Effector memory CD4-positive, alpha-beta T cell (primary cell): ENCODE data around the gene TIPRL.
"Not testable (repeated sequence)": the region's sequence is repeated elsewhere in the genome, so short reads cannot be mapped to it uniquely, and the experiment has no call there.

ENCODE experiments used
- DNase-seq, 3 donors: peaks; one replicate each; pipeline ENCODE4 v3.0.0-alpha.2; 2020
- H3K27ac ChIP-seq: 2 replicates; pipeline ENCODE4 v1.7.0; 2013; ENCODE audit warnings: mild to moderate bottlenecking, low read length, moderate library complexity; ENCODE audit not compliant: insufficient read depth, poor library complexity, severe bottlenecking
- H3K27me3 ChIP-seq: replicated peaks from 2 replicates; pipeline ENCODE4 v1.7.0; 2013; ENCODE audit warnings: mild to moderate bottlenecking, low read length; ENCODE audit not compliant: insufficient read depth, control insufficient read depth, poor library complexity, severe bottlenecking
- H3K36me3 ChIP-seq: 2 replicates; pipeline ENCODE4 v1.7.0; 2013; ENCODE audit warnings: mild to moderate bottlenecking, low read length, moderate library complexity; ENCODE audit not compliant: control insufficient read depth, insufficient read depth
- H3K4me1 ChIP-seq: 2 replicates; pipeline ENCODE4 v1.7.0; 2013; ENCODE audit warnings: low read length, mild to moderate bottlenecking; ENCODE audit not compliant: control insufficient read depth, insufficient read depth, poor library complexity, severe bottlenecking
- H3K4me3 ChIP-seq: 2 replicates; pipeline ENCODE4 v1.7.0; 2013; ENCODE audit warnings: low read length, low read depth, mild to moderate bottlenecking; ENCODE audit not compliant: insufficient read depth, poor library complexity, severe bottlenecking
- H3K9me3 ChIP-seq: 2 replicates; pipeline ENCODE4 v1.7.0; 2013; ENCODE audit warnings: mild to moderate bottlenecking, low read length, moderate library complexity; ENCODE audit not compliant: control insufficient read depth

The TIPRL gene

DNA sequence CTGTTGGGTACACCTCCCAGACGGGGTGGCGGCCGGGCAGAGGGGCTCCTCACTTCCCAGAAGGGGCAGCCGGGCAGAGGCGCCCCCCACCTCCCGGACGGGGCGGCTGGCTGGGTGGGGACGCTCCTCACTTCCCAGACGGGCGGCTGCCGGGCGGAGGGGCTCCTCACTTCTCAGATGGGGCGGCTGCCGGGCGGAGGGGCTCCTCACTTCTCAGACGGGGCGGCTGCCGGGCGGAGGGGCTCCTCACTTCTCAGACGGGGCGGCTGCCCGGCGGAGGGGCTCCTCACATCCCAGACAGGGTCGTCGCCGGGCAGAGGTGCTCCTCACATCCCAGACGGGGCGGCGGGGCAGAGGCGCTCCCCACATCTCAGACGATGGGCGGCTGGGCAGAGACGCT lies 28.9 kb downstream of the TIPRL start:
- H3K4me1 ChIP-seq, H3K27me3 ChIP-seq, H3K4me3 ChIP-seq, H3K27ac ChIP-seq, H3K36me3 ChIP-seq, H3K9me3 ChIP-seq, DNase-seq: not testable (repeated sequence)

DNA sequence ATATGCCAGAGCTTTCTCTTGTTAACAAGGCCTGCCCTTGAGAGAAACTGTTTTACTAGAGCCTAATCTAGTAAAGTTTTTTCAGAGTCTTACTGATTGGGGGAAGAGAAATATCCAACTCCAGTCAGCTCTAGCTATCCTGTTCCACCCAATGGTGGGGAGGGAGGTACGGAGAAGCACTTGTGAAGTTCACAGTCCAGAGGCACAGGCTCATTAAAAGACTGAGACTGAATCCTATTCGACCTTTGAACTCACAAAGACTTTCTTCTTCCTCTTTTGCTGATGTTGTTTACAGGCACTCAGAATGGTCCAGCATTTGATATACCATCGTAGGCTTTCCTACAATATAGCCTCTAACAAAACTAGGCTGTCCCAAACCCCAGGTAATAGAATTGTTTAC lies 31.6 kb downstream of the TIPRL start:
- no peak overlapping the region for H3K4me3 ChIP-seq
- DNase-seq = no peak

DNA sequence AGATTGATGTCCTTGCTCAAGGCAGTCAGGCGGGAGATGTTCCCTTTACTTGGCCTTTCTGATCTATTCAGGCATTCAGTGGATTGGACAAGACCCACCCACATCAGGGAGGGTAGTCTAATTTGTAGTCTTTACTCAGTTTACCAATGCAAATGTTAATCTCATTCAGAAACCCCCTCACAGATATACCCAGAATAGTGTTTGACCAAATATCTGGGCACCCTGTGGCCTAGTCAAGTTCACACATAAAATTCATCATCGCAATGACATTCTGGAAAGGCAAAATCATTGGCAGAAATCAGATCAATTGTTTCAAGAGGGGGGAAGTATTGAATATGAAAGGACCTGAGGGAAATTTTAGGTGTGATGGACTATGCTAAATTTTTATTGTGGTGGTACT lies 34.6 kb downstream of the TIPRL start:
- H3K36me3 ChIP-seq = no peaks in the 10 kb centered on the region
- H3K4me1 ChIP-seq = no peaks in the 10 kb centered on the region
- no peak overlapping the region for H3K4me3 ChIP-seq
- H3K9me3 ChIP-seq = peaks cover 4% of the 10 kb centered on the region
- H3K27ac ChIP-seq = no peak overlapping the region
- DNase-seq = no peak
- no peaks in the 10 kb centered on the region for H3K27me3 ChIP-seq

More for the DNA sequence above, 31.6 kb downstream of the TIPRL start:
- Histone ChIP-seq H3K27ac (no peak overlapping the region), H3K9me3 (peaks cover 4% of the 10 kb centered on the region), H3K4me1 (no peaks in the 10 kb centered on the region), H3K27me3 (no peaks in the 10 kb centered on the region), H3K36me3 (no peaks in the 10 kb centered on the region)

DNA sequence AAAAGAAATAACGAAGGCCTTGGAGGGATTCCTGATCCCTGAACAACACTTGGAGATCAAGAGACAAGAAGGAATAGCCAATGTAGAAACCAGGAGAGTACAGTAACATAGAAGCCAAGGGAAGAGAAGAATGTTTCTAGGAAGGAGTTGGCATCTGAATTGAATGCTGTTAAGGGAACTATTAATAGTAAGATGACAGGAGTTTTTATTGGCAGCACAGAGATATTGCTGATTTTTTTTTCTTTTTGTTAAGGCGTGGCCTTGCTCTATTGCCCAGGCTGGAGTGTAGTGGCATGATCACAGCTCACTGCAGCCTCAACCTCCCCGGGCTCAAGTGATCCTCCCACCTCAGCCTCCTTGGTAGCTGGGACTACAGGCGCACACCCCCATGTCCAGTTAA lies 37.4 kb downstream of the TIPRL start:
- peaks cover 2% of the 10 kb centered on the region for H3K9me3 ChIP-seq
- H3K4me3 ChIP-seq = no peak overlapping the region
- no peaks in the 10 kb centered on the region for H3K27me3 ChIP-seq
- no peaks in the 10 kb centered on the region for H3K4me1 ChIP-seq
- no peak for DNase-seq
- H3K36me3 ChIP-seq = no peaks in the 10 kb centered on the region
- H3K27ac ChIP-seq = no peak overlapping the region

DNA sequence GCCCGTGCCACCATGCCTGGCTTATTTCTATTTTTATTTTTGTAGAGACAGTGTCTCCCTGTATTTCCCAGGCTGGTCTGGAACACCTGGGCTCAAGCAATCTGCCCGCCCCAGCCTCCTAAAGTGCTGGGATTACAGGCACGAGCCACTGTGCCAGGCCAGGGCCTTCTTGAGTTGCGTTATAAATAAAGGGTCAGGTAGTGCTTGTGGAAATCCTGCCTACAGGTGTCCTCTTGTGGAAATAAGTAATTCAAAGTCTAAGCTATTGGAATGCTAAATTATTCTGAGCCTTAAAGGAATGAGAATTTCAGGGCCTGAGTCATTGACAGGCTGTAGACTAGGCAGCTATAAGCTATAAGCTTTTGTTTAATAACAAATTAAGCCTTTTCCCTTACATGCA lies 38.9 kb downstream of the TIPRL start:
- Histone ChIP-seq H3K36me3 (no peaks in the 10 kb centered on the region), H3K4me1 (no peaks in the 10 kb centered on the region)

DNA sequence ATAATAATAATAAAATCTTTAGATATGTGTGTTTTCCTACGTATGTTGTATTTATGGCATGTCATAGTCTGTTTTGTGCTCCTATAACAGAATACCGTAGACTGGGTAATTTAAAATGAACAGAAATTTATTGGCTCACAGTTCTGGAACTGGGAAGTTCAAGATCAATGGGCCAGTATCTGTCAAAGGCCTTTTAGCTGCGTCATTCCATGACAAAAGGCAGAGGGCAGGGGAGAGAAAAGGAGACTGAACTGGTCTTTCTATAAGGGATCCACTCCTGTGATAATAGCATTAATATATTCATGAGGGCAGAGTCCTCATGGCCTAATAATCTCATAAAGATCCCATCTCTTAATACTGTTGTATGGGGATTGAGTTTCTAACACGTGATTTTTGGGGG lies 39.9 kb downstream of the TIPRL start:
- H3K36me3 ChIP-seq = no peaks in the 10 kb centered on the region
- H3K27ac ChIP-seq = no peak overlapping the region
- H3K4me3 ChIP-seq = no peak overlapping the region
- no peak for DNase-seq
- no peaks in the 10 kb centered on the region for H3K27me3 ChIP-seq
- no peaks in the 10 kb centered on the region for H3K9me3 ChIP-seq
- no peaks in the 10 kb centered on the region for H3K4me1 ChIP-seq

More for the DNA sequence above, 38.9 kb downstream of the TIPRL start:
- no peak overlapping the region for H3K4me3 ChIP-seq
- no peaks in the 10 kb centered on the region for H3K27me3 ChIP-seq
- no peaks in the 10 kb centered on the region for H3K9me3 ChIP-seq
- H3K27ac ChIP-seq = no peak overlapping the region
- no peak for DNase-seq

DNA sequence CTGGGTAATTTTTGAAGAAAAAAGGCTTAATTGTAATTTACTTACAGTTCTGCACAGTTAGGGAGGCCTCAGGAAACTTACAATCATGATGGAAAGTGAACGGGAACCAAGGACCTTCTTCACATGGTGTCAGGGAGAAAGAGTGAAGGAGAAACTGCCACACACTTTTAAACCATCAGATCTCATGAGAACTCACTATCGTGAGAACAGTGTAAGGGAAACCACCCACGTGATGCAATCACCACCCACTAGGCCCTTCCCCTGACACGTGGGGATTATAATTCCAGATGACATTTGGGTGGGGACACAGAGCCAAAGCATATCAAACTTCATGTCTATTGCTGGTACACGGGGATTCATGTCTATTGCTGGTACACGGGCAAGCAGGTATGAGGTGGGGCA lies 41.7 kb downstream of the TIPRL start:
- Histone ChIP-seq H3K4me1 (no peaks in the 10 kb centered on the region), H3K27me3 (no peaks in the 10 kb centered on the region), H3K4me3 (no peak overlapping the region), H3K36me3 (no peaks in the 10 kb centered on the region), H3K9me3 (no peaks in the 10 kb centered on the region), H3K27ac (no peak overlapping the region)
- DNase-seq = no peak

DNA sequence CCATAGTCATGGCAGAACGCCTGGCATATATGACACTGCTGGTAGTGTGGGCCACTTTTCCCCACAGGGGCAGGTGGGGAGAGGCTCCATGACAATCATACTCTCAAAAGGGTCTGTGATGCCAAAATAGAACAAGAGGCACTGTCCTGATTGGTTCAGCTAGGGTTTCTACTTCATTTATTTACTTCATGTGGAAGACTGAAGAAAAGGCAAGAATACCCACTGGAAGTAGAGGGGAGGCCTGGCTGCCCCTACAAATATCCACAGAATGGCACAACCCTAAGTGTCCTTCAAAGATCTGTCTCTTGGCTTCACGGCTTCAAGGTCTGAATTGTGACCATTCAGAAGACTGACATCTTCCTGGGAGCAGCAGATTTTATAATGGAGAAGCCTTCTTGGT lies 42.5 kb downstream of the TIPRL start:
- no peaks in the 10 kb centered on the region for H3K9me3 ChIP-seq
- H3K36me3 ChIP-seq = no peaks in the 10 kb centered on the region
- DNase-seq = no peak
- H3K27me3 ChIP-seq = no peaks in the 10 kb centered on the region
- H3K4me1 ChIP-seq = no peaks in the 10 kb centered on the region
- no peak overlapping the region for H3K27ac ChIP-seq
- H3K4me3 ChIP-seq = no peak overlapping the region

DNA sequence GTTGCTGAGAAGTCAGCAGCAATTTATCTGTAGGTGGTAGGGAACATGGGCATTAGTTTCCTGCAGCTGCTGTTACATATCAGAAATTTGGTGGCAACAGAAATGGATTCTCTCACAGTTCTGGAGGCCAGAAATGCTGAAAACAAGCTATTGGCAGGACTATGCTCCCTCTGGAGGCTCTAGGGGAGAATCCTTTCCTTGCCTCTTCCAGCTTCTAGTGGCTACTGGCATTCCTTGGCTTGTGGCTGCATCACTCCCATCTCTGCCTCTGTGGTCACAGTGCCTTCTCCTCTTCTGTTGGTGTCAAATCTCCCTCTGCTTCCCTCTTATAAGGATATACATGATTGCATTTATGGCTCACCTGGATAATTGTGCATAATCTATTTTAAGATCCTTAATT lies 44.5 kb downstream of the TIPRL start:
- Histone ChIP-seq H3K4me3 (no peak overlapping the region), H3K27me3 (no peaks in the 10 kb centered on the region), H3K4me1 (peaks cover 5% of the 10 kb centered on the region), H3K36me3 (no peaks in the 10 kb centered on the region), H3K9me3 (no peaks in the 10 kb centered on the region), H3K27ac (no peak overlapping the region)
- DNase-seq = no peak

DNA sequence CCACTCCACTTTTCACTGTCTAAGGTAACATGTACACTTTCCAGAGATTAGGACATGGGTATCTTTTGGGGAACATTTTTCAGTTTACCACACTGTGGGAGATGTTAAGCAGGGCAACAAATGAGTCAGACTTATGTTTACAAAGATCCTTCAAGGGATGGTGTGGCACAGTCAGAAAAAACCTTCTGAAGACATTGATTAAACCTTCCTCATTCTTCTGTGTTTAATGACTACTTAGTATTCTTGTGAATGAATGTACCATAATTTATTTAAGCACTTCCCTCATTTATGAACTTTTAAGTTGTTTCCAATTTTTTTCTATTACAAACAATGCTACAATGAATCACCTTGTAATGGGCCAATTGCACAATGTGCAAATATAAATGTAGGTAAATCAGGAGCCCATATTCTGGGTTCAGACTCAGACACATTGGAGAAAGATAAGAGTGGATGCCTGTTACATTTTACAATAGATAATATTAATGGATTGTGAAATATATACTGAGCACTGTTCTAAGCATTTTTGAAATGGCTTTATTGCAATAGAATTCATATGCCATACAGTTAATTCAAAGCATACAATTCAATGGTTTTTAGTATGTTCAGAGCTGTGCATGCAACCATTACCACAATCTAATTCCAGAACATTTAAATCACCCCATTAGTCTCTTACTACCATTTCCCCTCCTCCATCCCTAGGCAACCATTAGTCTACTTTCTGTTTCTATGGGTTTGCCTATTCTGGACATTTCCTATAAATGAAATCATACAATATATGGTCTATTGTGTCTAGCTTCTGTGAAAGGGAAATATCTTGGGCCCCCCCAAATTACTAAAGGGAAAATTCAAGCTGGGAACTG lies 45.1 kb downstream of the TIPRL start:
- Histone ChIP-seq H3K9me3 (no peaks in the 10 kb centered on the region), H3K27me3 (no peaks in the 10 kb centered on the region), H3K27ac (no peak overlapping the region), H3K4me3 (no peak overlapping the region), H3K36me3 (no peaks in the 10 kb centered on the region), H3K4me1 (peaks cover 5% of the 10 kb centered on the region)
- no peak for DNase-seq
